HFF-Myc (cell line): Measurements from ENCODE around the gene ILF3.

Source experiments
- DNase-seq: peaks from one replicate; pipeline ENCODE4 v3.0.0-alpha.2; 2011; ENCODE audit warnings: low read depth; ENCODE audit errors: extremely low read depth
- H3K4me3 ChIP-seq: replicated peaks from 2 replicates; pipeline ENCODE4 v1.5.1; 2011; ENCODE audit warnings: low read depth, mild to moderate bottlenecking, control low read depth, low read length
- CTCF ChIP-seq: IDR thresholded peaks from 2 replicates; pipeline ENCODE4 v1.5.1; 2012; ENCODE audit warnings: mild to moderate bottlenecking, low read depth, low read length, control low read depth; ENCODE audit errors: missing control alignments

ILF3 gene

GRCh38 chr19:10730932-10731331 lies 76.8 kb downstream of the ILF3 start:
- H3K4me3 ChIP-seq: no peak overlapping the region
- DNase-seq: no peak

GRCh38 chr19:10735741-10736140 lies 81.6 kb downstream of the ILF3 start:
- no peak for DNase-seq
- no peak for TF ChIP-seq CTCF
- no peak overlapping the region for H3K4me3 ChIP-seq

More at GRCh38 chr19:10730932-10731331, 76.8 kb downstream of the ILF3 start:
- no peak for TF ChIP-seq CTCF

- no peak overlapping the region for H3K4me3 ChIP-seq
- no peak for TF ChIP-seq CTCF
- DNase-seq: no peak
Observed at GRCh38 chr19:10736189-10736588, 82.0 kb downstream of the ILF3 start.

- H3K4me3 ChIP-seq: no peak overlapping the region
- no peak for DNase-seq
- no peak for TF ChIP-seq CTCF
Observed at GRCh38 chr19:10736916-10737551, 82.9 kb downstream of the ILF3 start.

GRCh38 chr19:10737722-10738121 lies 83.6 kb downstream of the ILF3 start:
- no peak for TF ChIP-seq CTCF
- H3K4me3 ChIP-seq: no peak overlapping the region
- DNase-seq: no peak

- no peak overlapping the region for H3K4me3 ChIP-seq
- TF ChIP-seq CTCF: no peak
- DNase-seq: no peak
Observed at GRCh38 chr19:10740798-10741197, 86.7 kb downstream of the ILF3 start.
